GM08714 (cell line): ENCODE measurements around the gene MRPL57.
"Not testable (repeated sequence)": the region's sequence is repeated elsewhere in the genome, so short reads cannot be mapped to it uniquely, and the experiment has no call there.

Experiments
- H3K4me3 ChIP-seq: fragments of 200-500 bp; sonication (Bioruptor generic); 2 replicates; pipeline ENCODE4 v1.5.1; 2014; ENCODE audit warnings: mild to moderate bottlenecking, low read length, inconsistent platforms
- ZNF274 ChIP-seq: IDR thresholded peaks from 2 replicates; pipeline ENCODE4 v1.6.1; 2012; ENCODE audit warnings: mild to moderate bottlenecking, low read depth, low read length

Gene MRPL57

DNA sequence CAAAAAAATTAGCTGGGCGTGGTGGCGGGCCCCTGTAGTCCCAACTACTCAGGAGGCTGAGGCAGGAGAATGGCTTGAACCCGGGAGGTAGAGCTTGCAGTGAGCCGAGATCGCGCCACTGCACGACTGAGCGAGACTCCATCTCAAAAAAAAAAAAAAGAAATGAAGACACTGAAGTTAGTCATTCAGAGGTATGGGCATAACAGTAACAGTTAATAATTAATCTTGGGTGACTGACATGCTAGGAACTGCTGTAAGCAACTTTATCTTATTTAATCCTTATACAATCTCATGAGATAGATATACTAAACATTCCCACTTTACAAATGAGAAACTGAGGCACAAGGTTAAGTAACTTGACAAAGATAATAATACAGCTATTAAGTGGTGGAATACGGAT, 5.0 kb upstream of the MRPL57 start:
- no peak for TF ChIP-seq ZNF274
- H3K4me3 ChIP-seq: no peak overlapping the region

DNA sequence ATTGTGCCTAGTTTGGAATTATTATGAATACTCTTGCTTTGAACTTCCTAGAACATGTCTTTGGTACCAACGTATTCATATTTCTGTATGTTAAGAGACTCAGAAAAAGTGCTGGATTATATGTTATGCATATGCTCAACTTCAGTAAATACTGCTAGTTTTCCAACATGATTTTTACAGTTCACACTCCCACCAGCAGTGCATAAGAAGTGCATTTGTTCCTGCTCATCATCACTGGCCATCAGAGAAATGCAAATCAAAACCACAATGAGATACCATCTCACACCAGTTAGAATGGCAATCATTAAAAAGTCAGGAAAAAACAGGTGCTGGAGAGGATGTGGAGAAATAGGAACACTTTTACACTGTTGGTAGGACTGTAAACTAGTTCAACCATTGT, 2.7 kb upstream of the MRPL57 start:
- H3K4me3 ChIP-seq: not testable (repeated sequence)

DNA sequence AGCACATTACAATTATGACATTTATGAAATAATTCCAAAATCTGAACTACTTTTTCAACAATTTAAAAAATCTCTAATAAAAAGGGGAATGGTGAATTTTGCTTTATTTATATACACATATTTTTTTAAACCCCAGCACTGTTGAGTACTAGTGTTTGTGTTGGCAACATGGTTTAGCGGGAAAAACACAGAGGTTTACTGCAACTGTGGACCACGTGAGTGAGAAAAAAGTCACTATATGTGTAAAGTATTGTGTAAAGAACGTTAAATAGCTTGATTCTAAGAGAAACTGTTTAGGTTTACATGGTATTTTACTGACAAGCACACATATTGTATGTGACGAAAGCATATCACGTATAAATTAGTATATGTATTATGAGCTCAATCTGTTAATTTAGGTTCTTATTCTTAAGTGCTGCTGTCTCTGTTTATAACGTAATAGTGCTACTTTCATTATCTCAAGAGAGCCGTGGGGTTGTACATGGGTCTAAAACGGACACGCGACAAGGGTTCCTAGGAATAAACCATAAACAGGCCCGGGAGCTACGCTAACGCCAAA, 723 bp upstream of the MRPL57 start:
- TF ChIP-seq ZNF274: no peak
- H3K4me3 ChIP-seq: peak overlapping the region; percentile 94

DNA sequence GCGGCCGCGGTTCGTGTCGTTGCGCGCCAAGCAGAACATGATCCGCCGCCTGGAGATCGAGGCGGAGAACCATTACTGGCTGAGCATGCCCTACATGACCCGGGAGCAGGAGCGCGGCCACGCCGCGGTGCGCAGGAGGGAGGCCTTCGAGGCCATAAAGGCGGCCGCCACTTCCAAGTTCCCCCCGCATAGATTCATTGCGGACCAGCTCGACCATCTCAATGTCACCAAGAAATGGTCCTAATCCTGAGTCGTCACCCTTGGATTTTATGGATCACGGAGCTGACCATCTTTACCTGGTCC, 475 bp downstream of the MRPL57 start:
- no peak for TF ChIP-seq ZNF274
- H3K4me3 ChIP-seq: peak overlapping the region; percentile 94

DNA sequence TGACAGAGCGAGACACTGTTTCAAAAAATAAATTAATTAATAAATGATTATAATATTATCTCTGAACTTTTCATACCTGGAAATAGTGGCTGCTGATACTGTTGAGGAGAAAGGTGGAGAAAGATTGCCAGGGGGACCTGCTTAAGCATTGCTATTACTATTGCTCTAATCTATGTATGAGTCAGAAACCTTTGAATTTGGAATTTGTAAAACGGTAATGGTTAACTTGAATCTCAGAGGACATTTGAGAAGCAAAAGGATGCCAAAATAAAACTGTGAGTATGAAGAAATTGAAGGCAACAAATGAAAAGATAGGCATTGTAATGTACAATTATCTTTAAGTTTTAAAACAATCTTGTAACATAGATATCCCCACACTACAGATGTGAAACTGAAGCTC, 5.2 kb downstream of the MRPL57 start:
- no peak for TF ChIP-seq ZNF274
- no peak overlapping the region for H3K4me3 ChIP-seq

DNA sequence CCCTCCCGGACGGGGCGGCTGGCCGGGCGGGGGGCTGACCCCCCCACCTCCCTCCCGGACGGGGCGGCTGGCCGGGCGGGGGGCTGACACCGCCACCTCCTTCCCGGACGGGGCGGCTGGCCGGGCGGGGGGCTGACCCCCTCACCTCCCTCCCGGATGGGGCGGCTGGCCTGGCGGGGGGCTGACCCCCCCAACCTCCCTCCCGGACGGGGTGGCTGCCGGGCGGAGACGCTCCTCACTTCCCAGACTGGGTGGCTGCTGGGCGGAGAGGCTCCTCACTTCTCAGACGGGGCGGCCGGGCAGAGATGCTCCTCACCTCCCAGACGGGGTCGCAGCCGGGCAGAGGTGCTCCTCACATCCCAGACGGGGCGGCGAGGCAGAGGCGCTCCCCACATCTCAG, 10.0 kb downstream of the MRPL57 start:
- H3K4me3 ChIP-seq: not testable (repeated sequence)

DNA sequence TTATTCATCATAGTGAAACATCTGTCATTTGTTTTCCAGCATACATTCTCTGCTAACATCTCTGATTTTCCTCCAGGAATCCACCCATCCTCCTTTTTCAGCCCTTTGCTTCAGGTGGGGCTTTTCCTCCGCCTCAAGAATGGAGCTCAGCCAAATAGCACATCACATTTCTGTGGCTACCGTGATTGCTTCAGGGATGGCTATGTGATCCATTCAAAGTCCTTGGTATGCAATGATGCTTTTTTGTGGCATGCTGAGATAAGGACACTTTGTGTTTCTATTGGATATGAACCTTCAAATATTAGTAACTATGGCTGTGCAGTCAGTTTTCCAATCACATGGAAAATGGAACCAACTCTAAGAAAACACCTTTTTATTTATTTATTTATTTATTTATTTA, 18.3 kb downstream of the MRPL57 start:
- H3K4me3 ChIP-seq: not testable (repeated sequence)

DNA sequence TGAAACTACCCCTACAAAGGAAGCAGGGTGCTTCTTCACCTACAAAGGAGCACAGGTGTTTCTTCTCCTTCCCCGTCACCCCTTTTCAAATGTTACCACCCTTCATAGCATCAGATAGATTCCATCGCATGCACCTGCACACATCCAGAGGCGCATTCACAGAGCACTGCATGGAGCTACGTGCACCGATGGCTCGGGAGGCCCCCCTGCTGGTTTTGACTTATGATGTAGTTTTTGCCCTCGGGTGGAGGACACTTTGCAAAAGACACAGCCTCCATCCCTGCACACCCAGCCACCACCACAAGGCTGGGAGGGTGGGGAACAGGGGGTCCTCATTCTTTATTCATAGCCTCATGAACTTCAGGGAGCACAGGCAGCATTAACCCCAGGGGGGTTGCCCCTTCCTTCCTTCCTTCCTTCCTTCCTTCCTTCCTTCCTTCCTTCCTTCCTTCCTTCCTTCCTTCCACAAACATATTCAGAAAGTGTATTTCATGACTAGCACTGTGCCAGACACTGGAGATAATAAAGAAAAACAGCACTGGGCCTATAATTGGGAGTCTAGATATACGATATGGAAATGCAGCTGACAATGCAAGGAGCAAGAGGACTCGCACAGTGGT, 21.3 kb downstream of the MRPL57 start:
- not testable (repeated sequence) for H3K4me3 ChIP-seq

DNA sequence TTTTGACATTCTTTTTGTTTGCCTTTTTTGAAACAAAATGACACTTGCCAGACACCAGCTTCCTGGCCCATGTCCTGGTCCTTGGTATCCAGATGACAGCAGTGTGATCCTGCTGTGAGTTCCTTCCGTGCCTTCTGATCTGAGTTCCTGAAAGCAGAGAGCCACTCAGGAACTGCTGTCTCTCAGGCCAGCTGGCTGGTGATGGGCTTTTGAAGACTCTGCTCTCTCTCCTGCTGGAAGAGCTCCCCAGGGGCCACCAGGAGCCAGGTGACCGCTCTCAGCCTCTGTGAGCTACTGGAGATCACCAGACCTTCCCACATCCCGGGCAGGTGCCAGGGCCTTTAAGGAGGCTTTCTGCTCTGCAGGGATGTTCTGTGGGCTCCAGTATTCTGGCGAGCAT, 21.9 kb downstream of the MRPL57 start:
- not testable (repeated sequence) for H3K4me3 ChIP-seq

DNA sequence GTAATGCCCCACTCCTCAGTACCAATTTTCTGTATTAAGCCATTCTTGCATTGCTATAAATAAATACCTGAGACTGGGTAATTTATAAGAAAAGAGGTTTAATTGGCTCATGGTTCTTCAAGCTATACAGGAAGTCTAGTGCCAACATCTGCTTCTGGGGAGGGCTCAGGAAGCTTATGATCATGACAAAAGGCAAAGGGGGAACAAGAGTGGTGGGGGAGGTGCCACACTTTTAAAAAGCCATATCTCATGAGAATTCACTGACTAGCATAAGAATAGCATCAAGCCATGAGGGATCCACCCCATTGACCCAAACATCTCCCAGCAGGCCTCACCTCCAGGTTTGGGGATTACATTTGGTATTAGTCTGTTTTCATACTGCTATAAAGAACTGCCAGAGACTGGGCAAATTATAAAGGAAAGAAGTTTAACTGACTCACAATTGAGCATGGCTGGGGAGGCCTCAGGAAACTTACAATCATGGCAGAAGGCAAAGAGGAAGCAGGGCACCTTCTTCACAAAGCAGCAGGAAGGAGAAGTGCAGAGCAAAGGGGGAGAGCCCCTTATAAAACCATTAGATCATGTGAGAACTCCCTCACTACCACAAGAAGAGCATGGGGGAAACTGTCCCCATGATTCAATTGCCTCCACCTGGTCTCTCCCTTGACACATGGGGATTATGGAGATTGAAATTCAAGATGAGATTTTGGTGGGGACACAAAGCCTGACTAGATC, 25.2 kb downstream of the MRPL57 start:
- not testable (repeated sequence) for H3K4me3 ChIP-seq

DNA sequence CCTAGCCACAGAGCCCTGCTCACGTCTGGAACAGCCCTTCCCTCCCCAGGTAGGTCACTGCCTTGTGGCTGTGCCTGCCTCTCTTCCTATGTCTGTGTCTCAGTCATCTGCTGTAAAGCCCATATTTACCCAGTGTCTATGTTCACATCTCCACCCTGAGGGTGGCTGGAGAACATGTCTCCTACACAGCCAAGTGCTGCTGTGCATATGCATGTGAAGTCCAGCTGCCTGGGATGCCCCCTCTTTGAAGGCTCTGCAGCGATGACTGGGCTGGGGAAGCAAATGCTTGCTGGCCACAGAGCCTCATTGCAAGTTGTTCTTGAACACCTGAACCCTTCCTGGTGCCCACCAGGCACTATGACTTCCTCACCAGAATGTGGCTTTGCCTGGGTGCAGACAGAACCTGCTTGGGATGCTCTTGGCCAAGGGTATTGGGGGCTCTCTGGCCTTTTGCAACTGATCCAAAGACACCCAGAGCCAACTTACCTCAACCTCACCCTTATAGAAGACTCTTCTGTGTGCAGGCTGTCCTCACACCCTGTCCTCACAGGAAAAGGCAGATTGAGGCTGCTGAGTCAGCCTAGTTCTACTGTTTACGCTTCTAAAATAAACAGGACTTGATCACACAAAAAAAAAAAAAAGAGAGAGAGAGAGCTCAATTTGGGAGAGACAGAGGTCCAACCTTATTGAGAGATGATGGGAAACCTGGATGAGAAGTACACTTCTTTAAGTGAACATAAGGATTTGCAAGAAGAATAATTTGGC, 26.5 kb downstream of the MRPL57 start:
- no peak for TF ChIP-seq ZNF274
- H3K4me3 ChIP-seq: no peak overlapping the region

DNA sequence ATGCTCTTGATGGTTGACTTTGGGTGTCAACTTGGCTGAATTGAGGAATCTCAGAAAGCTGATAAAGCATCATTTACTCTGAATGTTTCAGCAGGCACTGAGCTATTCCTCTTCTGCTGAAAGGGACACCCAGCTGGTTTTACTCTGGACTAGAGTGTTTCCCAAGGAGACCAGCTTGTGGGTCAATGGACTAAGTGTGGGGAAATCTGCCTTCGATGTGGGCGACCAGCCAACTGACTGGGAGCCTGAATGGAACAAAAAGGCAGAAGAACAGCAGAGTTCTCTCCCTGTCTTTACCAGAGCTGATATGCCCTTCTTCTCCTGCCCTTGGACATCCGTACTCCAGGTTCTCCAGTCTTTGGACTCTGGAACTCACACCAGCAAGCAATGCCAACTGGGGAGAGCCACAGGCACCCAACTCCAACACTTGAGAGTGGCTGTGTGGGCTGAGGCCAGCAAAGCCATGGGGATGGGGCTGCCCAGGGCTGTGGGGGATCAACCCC, 32.2 kb downstream of the MRPL57 start:
- TF ChIP-seq ZNF274: no peak

DNA sequence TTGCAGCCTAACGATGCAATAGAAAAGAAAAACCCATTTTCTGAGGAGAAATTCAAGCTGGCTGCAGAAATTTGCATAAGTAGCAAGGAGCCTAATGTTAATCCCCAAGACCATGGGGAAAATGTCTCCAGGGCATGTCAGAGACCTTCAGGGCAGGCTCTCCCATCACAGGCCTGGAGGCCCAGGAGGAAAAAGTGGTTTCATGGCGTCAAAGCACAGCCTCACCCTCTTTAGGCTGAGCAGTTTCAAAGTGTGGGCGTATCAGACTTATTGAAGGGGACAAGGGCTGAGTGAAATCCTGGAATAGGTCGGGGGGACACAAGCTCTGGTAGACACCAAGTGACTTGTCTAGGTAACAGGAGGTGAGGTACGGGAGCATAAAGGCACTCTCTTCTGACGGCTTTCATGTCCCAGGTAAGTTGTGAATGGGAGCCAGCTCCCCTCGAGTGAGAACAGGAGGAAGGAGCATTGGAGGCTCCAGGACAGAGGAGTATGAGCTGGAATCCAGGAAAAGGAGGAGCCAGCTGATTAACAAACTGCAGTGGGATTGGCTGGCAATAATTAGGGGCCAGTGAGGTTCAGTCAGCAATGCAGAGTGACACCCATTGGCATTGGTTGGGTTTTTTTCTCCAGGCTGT, 35.8 kb downstream of the MRPL57 start:
- H3K4me3 ChIP-seq: no peak overlapping the region
- no peak for TF ChIP-seq ZNF274

More for the DNA sequence above, 32.2 kb downstream of the MRPL57 start:
- no peak overlapping the region for H3K4me3 ChIP-seq

DNA sequence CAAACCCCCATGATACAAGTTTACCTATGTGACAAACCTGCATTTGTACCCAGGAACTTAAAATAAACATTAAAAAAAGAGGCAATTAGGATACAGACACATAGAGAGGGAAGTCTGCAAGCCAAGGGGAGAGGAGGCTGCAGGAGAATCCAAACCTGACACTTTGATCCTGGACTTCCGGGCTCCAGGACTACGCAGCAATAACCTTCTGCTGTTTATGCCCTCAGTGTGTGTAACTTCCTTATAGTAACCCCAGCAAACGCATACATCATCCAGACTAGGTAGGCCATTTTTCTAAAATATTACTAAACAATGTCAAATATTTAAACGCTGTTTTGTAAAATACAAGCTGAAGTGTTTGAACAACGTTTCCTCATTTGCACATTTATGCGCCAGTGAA, 39.0 kb downstream of the MRPL57 start:
- H3K4me3 ChIP-seq: not testable (repeated sequence)

DNA sequence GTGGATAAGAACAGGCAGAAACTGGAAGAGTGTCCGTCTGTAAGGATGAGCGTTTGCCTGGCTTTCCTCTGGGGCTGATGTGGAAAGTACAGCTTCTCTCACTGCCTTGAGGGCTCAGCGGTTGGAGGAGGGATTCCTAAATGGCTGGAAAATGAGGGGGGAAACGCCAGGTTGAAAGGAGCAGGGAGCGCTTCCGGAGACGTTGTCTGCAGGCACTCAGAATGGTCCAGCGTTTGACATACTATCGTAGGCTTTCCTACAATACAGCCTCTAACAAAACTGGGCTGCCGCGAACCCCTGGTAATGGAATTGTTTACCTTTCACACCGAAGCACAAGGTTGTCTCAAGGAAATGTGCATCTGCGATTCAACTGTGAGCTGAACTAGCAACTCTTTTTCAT, 39.9 kb downstream of the MRPL57 start:
- TF ChIP-seq ZNF274: no peak
- no peak overlapping the region for H3K4me3 ChIP-seq
